Fibroblast of skin of right quadriceps (primary cell): Measurements from ENCODE around the gene HYCC2.
"Not testable (repeated sequence)": the region's sequence is repeated elsewhere in the genome, so short reads cannot be mapped to it uniquely, and the experiment has no call there.

Source experiments
- DNase-seq: peaks from one replicate; pipeline ENCODE4 v3.0.0-alpha.2; 2013

The HYCC2 gene

GRCh38 chr2:201071479-201072200 is at the start of gene HYCC2, which contains the start of gene NDUFB3:
Gene HYCC2 (minus strand): TSS chr2:201071671. CDS start chr2:201024009, 47,662 bp downstream.
Gene NDUFB3 (plus strand): TSS chr2:201072001. CDS start chr2:201078883, 6,882 bp downstream.
- DNase-seq = peak; percentile 91

GRCh38 chr2:201118961-201119854 is 47.7 kb upstream of the HYCC2 start:
- no peak for DNase-seq

- peak; percentile 79 for DNase-seq
Observed at GRCh38 chr2:201118121-201118960, 46.9 kb upstream of the HYCC2 start.

GRCh38 chr2:201117735-201118094 is 46.2 kb upstream of the HYCC2 start:
- not testable (repeated sequence) for DNase-seq

- DNase-seq = peak; percentile 88
Observed at GRCh38 chr2:201116959-201117734, 45.7 kb upstream of the HYCC2 start.

GRCh38 chr2:201116115-201116958 is 44.9 kb upstream of the HYCC2 start, which contains the start of gene CFLAR:
Gene CFLAR (plus strand): TSS chr2:201116164. CDS start chr2:201129866, 13,702 bp downstream.
- peak; percentile 65 for DNase-seq

- no peak for DNase-seq
Observed at GRCh38 chr2:201114846-201115245, 43.4 kb upstream of the HYCC2 start.

- no peak for DNase-seq
Observed at GRCh38 chr2:201114350-201114749, 42.9 kb upstream of the HYCC2 start.

GRCh38 chr2:201111096-201111495 is 39.6 kb upstream of the HYCC2 start:
- no peak for DNase-seq

- DNase-seq = no peak
Observed at GRCh38 chr2:201110615-201111014, 39.1 kb upstream of the HYCC2 start.

GRCh38 chr2:201109186-201109585 is 37.7 kb upstream of the HYCC2 start:
- no peak for DNase-seq

GRCh38 chr2:201108341-201108740 is 36.9 kb upstream of the HYCC2 start:
- no peak for DNase-seq

GRCh38 chr2:201107624-201108023 is 36.2 kb upstream of the HYCC2 start:
- no peak for DNase-seq

GRCh38 chr2:201105759-201106158 is 34.3 kb upstream of the HYCC2 start:
- DNase-seq = no peak

- DNase-seq = no peak
Observed at GRCh38 chr2:201100497-201100896, 29.0 kb upstream of the HYCC2 start.

- no peak for DNase-seq
Observed at GRCh38 chr2:201093573-201093972, 22.1 kb upstream of the HYCC2 start.

GRCh38 chr2:201090574-201090973 is 19.1 kb upstream of the HYCC2 start:
- no peak for DNase-seq

GRCh38 chr2:201084863-201085262 is 13.4 kb upstream of the HYCC2 start:
- no peak for DNase-seq

- no peak for DNase-seq
Observed at GRCh38 chr2:201074996-201075395, 3.5 kb upstream of the HYCC2 start.

GRCh38 chr2:201073071-201073470 is 1.6 kb upstream of the HYCC2 start:
- no peak for DNase-seq

- DNase-seq = no peak
Observed at GRCh38 chr2:201072201-201072530, 695 bp upstream of the HYCC2 start.
